ENCODE results near the gene TTC28.
"Not testable (repeated sequence)": the region's sequence is repeated elsewhere in the genome, so short reads cannot be mapped to it uniquely, and the experiment has no call there.

Gene TTC28

DNA sequence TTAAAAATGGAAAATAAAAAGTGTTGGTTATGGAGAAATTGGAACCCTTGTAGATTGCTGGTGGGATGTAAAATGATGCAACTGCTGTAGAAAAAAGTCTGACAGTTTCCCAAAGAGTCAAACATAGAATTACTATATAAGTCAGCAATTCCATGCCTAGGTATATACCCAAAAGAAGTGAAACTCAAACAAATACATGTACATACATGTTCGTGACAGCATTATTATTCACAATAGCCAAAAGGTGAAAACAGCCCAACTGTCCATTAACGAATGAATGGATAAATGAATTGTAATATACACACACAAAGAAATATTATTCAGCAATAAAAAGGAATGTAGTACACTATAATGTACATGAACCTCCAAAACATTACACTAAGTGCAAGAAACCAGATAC, 116.0 kb downstream of the TTC28 start:
- in situ Hi-C loops (cut with MboI; ENCODE audit: low sequenced_read_pairs), result no loop called here

DNA sequence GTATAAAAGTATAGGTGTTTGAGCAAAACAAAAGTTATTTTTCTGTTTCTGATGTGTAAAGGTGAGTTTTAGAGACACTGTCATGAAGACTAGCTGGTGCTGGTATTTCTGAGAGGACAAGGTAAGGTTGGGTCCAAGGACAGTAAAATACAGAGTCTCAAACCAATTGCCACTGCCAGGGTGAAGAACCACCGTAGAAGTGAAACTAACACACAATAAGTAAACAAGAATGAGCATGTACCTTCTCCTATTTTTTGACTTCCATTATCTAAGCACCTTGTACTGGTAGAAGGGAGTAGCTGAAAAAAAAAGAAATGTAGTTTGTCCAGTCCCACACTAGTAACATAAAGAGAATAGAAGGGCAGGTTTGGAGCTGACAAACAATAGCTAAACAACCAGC, 117.3 kb downstream of the TTC28 start:
- in situ Hi-C loops (cut with MboI; ENCODE audit: low sequenced_read_pairs), result no loop called here

- in situ Hi-C loops (cut with MboI; ENCODE audit: low sequenced_read_pairs), result not testable (repeated sequence)
Measured at GRCh38 chr22:28560743-28561101, 118.9 kb downstream of the TTC28 start.

GRCh38 chr22:28560046-28560742, 119.4 kb downstream of the TTC28 start:
- in situ Hi-C loops (cut with MboI; ENCODE audit: low sequenced_read_pairs), result no loop called here

- in situ Hi-C loops (cut with MboI; ENCODE audit: low sequenced_read_pairs), result no loop called here
Measured at GRCh38 chr22:28557184-28557583, 122.5 kb downstream of the TTC28 start.

DNA sequence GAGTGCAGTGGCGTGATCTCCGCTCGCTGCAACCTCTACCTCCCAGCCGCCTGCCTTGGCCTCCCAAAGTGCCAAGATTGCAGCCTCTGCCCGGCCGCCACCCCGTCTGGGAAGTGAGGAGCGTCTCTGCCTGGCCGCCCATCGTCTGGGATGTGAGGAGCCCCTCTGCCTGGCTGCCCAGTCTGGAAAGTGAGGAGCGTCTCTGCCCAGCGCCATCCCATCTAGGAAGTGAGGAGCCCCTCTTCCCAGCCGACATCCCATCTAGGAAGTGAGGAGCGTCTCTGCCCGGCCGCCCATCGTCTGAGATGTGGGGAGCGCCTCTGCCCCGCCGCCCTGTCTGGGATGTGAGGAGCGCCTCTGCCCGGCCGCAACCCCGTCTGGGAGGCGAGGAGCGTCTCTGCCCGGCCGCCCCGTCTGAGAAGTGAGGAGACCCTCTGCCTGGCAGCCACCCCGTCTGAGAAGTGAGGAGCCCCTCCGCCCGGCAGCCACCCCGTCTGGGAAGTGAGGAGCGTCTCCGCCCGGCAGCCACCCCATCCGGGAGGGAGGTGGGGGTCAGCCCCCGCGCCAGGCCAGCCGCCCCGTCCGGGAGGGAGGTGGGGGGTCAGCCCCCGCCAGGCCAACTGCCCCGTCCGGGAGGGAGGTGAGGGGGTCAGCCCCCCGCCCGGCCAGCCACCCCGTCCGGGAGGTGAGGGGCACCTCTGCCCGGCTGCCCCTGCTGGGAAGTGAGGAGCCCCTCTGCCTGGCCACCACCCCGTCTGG, 126.4 kb downstream of the TTC28 start:
- in situ Hi-C loops (cut with MboI; ENCODE audit: low sequenced_read_pairs), result not testable (repeated sequence)

- in situ Hi-C loops (cut with MboI; ENCODE audit: low sequenced_read_pairs), result no loop called here
Measured at GRCh38 chr22:28548406-28548805, 131.2 kb downstream of the TTC28 start.

GRCh38 chr22:28547132-28547842, 132.4 kb downstream of the TTC28 start:
- in situ Hi-C loops (cut with MboI; ENCODE audit: low sequenced_read_pairs), result no loop called here

- in situ Hi-C loops (cut with MboI; ENCODE audit: low sequenced_read_pairs), result no loop called here
Measured at GRCh38 chr22:28544431-28544868, 135.2 kb downstream of the TTC28 start.

DNA sequence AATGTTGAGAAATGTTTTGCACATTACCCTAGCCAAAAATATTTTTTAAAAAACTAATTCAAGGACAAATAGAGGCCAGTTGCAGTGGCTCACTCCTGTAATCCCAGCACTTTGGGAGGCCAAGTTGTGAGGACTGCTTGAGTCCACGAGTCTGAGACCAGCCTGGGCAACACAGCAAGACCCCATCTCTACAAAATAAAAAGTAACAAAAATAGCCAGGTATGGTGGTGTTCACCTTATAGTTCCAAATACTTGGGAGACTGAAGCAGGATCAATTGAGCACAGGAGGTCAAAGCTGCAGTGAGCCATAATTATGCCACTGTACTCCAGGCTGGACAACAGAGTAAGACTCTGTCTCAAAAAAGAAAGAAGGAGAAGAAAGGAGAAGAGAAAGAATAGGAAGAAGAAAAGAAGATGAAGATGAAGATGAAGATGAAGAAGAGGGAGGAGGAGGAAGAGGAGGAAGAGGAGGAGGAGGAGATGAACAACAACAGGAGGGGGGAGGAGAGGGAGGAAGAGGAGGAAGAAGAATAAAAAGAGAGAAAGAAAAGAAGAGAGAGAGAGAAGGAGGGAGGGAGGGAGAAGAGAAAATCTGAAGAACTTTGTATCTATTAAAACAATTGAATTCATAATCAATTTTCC, 136.5 kb downstream of the TTC28 start:
- in situ Hi-C loops (cut with MboI; ENCODE audit: low sequenced_read_pairs), result no loop called here

- in situ Hi-C loops (cut with MboI; ENCODE audit: low sequenced_read_pairs), result no loop called here
Measured at GRCh38 chr22:28541137-28541536, 138.5 kb downstream of the TTC28 start.

DNA sequence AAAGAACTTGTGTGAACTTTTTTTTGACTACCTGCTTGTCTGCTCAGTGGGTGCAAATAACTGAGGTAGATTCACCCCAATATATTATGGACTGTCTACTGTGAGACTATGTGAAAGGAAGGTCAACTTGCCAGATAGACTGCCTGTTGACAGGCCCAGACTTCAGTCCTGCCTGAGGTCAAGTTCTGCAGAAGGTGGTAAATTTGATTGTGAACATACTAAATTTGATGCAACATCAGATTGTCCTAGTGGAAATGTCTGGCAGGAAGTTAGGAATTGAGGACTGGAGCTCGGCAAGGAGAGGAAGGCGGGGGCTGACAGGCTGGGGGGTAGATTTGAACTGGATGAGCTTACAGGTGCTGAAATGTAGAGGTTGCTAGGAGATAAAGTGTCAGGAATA, 140.7 kb downstream of the TTC28 start:
- in situ Hi-C loops (cut with MboI; ENCODE audit: low sequenced_read_pairs), result no loop called here

GRCh38 chr22:28530565-28530964, 149.1 kb downstream of the TTC28 start:
- in situ Hi-C loops (cut with MboI; ENCODE audit: low sequenced_read_pairs), result not testable (repeated sequence)

DNA sequence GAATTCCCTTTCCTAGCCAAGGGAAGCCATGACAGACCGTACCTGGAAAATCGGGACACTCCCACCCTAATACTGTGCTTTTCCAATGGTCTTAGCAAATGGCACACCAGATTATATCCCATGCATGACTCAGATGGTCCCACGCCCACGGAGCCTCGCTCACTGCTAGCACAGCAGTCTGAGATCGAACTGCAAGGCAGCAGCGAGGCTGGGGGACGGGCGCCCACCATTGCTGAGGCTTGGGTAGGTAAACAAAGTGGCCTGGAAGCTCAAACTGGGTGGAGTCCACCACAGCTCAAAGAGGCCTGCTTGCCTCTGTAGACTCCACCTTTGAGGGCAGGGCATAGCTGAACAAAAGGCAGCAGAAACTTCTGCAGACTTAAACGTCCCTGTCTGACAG, 150.5 kb downstream of the TTC28 start:
- in situ Hi-C loops (cut with MboI; ENCODE audit: low sequenced_read_pairs), result not testable (repeated sequence)

DNA sequence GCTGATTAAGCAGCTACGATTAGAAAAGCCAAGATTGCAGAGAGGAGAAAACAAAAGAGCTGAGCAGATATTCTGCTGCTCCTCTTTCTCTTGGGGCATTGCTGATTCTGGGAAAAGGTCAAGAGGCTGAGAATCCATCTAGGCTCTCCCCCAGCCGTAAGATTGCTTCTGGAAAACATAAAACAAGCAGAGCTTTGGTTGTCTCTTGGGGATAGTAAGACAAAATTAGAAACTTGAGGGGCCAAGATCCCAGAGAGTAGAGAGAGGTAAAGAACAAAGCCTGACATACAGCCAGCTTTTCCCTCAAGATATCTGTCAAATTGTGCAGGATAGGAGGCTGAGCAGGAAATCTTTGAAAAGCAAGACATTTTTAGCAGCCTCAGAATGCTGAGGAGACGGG, 158.2 kb downstream of the TTC28 start:
- in situ Hi-C loops (cut with MboI; ENCODE audit: low sequenced_read_pairs), result no loop called here

DNA sequence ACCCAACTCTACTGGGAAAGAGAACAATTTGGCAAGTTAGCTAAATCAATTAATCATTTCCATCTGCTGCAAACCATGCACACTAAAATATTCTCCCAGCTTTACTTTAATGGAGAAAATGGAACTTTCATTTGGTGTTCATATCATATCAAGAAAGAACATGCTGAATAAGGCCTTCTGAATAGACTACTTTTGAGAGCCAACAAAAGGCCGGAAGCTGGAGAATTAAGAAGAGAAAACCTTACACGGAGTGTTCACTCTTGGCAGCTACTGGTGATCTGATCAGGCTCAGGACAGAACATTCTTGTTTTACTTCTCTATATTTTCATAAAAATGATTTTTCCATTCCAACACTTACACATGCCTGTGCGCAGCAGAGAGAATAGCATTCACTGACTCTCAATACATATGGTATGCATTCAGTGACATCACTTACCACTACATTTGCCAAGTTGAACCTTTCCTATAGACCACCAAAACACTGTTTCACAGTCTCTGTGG, 165.3 kb downstream of the TTC28 start:
- in situ Hi-C loops (cut with MboI; ENCODE audit: low sequenced_read_pairs), result no loop called here

DNA sequence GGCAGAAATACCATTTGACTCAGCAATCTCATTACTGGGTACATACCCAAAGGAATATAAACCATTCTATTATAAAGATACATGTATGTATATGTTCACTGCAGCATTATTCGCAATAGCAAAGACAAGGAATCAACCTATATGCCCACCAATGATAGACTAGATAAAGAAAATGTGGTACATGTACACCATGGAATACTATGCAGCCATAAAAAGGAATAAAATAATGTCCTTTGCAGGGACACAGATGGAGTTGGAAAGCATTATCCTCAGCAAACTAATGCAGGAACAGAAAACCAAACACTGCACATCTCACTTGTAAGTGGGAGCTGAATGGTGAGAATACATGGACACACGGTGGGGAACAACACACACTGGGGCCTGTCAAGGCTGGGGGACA, 167.3 kb downstream of the TTC28 start:
- in situ Hi-C loops (cut with MboI; ENCODE audit: low sequenced_read_pairs), result not testable (repeated sequence)

GRCh38 chr22:28507896-28508295, 171.7 kb downstream of the TTC28 start:
- in situ Hi-C loops (cut with MboI; ENCODE audit: low sequenced_read_pairs), result no loop called here

DNA sequence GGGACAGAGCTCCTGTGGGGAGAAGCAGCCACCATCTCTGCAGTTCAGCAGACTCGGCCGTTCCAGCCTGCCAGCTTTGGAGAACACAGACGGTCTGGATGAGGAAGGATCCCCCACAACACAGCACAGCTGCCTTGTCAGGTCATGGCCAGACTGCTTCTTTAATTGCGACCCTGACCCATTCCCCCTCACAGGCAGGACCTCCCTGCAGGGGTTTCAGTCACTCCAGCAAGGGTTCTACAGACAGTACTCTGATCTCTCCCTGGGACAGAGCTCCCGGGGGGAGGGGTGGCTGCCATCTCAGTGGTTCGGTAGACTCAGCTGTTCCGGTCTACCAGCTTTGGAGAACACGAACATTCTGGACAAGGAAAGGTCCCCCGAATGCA, 173.5 kb downstream of the TTC28 start:
- in situ Hi-C loops (cut with MboI; ENCODE audit: low sequenced_read_pairs), result no loop called here

DNA sequence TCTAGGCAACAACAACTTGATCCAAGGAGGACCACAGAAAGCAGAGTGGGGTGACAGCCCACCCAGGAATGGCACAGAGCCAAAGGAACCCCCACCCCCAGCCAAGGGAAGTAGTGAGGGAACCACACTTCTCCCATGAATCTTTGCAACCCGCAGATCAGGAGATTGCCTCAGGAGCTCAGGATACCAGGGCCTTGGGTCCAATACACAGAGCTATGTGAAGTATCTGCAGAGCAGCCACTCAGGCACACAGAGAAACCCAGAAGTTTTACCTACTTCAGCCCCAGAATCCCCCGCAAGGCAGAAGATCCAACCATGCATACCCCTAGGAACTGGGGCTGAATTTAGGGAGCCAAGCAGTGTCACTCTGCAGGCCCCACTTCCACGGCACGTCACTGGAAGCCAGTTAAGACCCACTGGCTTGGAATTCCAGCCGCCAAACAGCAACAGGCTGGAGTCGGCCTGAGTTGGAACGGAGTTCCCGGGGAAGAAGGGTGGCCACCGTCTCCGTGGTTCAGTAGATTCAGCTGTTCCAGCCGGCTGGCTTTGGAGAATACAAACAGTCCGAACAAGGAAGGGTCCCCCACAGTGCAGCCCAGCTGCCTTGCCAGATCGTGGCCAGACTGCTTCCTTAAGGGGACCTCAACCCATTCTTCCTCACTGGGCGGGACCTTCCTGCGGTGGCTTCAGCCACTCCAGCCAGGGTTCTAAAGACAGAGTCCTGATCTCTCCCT, 174.1 kb downstream of the TTC28 start:
- in situ Hi-C loops (cut with MboI; ENCODE audit: low sequenced_read_pairs), result no loop called here

GRCh38 chr22:28500006-28500405, 179.6 kb downstream of the TTC28 start:
- in situ Hi-C loops (cut with MboI; ENCODE audit: low sequenced_read_pairs), result no loop called here

Data from HL-60/S4 treated with retinoic acid at 250 ng/mL for 4 days and 3 days (cell line).